GM12874 (cell line): ENCODE measurements around the gene HTD2.

Source experiments
- TF ChIP-seq, protein P1 (sequence below): IDR thresholded peaks from 2 replicates; pipeline ENCODE4 v1.5.1; 2011; ENCODE audit warnings: low read depth, mild to moderate bottlenecking, control low read depth, low read length, moderate library complexity; ENCODE audit not compliant: insufficient read depth

HTD2 gene

GRCh38 chr3:58288011-58288728 is 18.1 kb upstream of the HTD2 start:
- TF ChIP-seq, protein P1, sequence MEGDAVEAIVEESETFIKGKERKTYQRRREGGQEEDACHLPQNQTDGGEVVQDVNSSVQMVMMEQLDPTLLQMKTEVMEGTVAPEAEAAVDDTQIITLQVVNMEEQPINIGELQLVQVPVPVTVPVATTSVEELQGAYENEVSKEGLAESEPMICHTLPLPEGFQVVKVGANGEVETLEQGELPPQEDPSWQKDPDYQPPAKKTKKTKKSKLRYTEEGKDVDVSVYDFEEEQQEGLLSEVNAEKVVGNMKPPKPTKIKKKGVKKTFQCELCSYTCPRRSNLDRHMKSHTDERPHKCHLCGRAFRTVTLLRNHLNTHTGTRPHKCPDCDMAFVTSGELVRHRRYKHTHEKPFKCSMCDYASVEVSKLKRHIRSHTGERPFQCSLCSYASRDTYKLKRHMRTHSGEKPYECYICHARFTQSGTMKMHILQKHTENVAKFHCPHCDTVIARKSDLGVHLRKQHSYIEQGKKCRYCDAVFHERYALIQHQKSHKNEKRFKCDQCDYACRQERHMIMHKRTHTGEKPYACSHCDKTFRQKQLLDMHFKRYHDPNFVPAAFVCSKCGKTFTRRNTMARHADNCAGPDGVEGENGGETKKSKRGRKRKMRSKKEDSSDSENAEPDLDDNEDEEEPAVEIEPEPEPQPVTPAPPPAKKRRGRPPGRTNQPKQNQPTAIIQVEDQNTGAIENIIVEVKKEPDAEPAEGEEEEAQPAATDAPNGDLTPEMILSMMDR: no peak

DNA sequence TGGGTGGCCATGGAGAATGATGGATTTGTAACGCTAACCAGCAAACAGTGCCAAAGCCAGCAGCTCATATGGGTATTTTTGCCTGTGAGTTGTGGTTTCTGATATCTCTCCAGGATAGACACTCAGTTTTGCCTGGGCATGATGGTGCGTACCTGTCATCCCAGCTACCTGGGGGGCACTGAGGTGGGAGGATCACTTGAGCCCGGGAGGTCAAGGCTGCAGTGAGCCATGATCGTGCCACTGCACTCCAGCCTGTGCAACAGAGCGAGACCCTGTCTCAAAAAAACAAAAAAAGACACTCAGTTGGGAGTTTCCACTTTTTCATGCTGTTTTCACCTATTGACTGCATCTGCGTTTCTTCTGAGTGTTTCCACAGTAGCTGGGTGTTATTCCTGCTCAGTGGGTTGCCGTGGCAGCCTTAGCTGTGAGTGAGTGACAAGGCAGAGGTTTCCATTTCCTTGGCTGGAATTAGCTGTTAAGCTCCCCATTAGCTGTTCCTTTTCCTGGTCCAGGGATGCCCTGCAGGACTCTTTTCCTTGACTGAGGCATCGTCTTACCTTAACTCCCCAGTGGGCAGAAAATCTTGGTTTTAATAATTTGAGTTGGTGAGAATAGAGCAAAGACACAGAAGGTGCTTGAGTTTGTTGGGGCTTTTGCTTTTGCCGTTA is 14.5 kb upstream of the HTD2 start:
- TF ChIP-seq, protein P1: no peak

DNA sequence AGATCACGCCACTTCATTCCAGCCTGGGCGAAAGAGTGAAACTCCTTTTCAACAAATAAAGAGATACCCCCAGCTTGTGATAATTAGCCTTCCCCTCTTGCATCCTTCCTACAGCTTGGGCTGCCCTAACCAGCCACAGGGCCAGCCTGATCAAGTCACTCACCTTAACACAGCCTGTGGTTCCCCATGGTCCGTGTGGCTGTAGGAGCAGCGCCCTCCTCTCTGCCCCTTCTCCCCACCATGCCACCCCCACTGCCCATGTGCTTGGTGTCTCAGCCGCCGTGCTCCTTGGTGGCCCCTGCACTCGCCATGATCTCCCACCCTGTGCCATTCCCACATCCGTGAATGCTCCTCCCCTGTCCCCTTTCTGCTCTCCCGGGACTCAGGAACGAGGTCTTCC is 13.5 kb upstream of the HTD2 start:
- TF ChIP-seq, protein P1: no peak

GRCh38 chr3:58293516-58293915 is 12.8 kb upstream of the HTD2 start:
- TF ChIP-seq, protein P1: no peak

- TF ChIP-seq, protein P1: no peak
Observed at GRCh38 chr3:58296269-58296668, 10.1 kb upstream of the HTD2 start.

GRCh38 chr3:58296843-58297242 is 9.5 kb upstream of the HTD2 start:
- TF ChIP-seq, protein P1: no peak

DNA sequence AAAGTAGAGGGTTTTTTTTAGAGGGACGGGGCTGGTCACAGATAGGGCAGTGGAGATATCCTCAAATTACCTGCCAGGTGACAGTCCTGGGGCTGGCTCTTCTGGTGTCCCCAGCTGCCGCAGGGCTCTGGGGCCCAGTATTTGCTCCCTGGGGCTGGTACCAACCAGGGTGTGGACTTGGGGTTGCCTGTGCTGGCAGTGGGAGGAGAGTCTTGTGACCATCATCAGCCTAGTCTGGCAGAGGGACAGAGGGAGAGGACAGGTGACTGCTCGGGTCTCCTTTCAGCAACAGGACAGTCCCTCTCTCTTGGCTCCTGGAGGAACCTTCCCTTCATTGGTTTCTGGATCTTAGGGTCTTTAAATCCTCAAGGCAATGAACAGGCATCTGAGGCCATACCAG is 8.1 kb upstream of the HTD2 start:
- TF ChIP-seq, protein P1: no peak
